HEK293T (cell line): ENCODE measurements around the gene DYRK1A.

Experiments
- CTBP1 ChIP-seq: fragments of 450-650 bp; IDR thresholded peaks from 2 replicates; pipeline ENCODE4 v1.6.1; 2016; ENCODE audit warnings: borderline replicate concordance
- ELF4 ChIP-seq: fragments of 450-650 bp; IDR thresholded peaks from 2 replicates; pipeline ENCODE4 v1.6.1; 2017; ENCODE audit warnings: antibody characterized with exemption
- FOXA1 ChIP-seq: fragments of 450-650 bp; IDR thresholded peaks from 2 replicates; pipeline ENCODE4 v1.6.1; 2016; ENCODE audit warnings: mild to moderate bottlenecking
- FOXK2 ChIP-seq: fragments of 450-650 bp; IDR thresholded peaks from 2 replicates; pipeline ENCODE4 v1.6.1; 2016; ENCODE audit warnings: mild to moderate bottlenecking
- FOXM1 ChIP-seq: fragments of 450-650 bp; IDR thresholded peaks from 2 replicates; pipeline ENCODE4 v1.6.1; 2017; ENCODE audit warnings: mild to moderate bottlenecking, borderline replicate concordance
- SP1 ChIP-seq: fragments of 450-650 bp; IDR thresholded peaks from 2 replicates; pipeline ENCODE4 v1.6.1; 2017

DNA sequence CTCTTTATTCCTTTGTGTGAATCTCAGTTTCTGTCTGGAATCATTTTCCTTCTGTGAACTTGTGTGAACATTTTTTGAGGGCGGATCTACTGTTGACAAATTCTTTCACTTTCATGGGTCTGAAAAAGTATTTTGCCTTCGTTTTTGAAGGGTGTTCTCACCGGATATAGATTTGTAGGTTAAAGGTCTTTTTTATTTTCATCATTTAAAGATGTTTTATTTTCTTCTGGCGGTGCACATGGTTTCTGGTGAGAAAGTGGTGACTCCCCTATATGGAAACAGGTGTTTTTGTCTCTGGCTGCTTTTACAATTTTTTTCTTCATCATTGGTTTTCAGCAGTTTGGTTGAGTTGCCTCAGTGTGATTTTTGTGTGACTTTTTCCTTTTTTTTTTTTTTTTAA, 94.9 kb downstream of the DYRK1A start:
- TF ChIP-seq FOXM1, result no peak
- no peak for TF ChIP-seq CTBP1
- no peak for TF ChIP-seq FOXK2
- no peak for TF ChIP-seq FOXA1
- TF ChIP-seq SP1, result no peak
- no peak for TF ChIP-seq ELF4
